Tibial artery (tissue), 4 donors: Measurements from ENCODE around the gene CAMK2G.

ENCODE experiments used
- DNase-seq, 2 donors: peaks; one replicate each; pipeline ENCODE4 v3.0.0-alpha.2; 2019
- H3K27ac ChIP-seq, 2 donors: fragments of 200-600 bp; sonication (generic) in 1 of 2; 1 replicate in 1 of 2; 2 replicates in 1 of 2; pipeline ENCODE4 v1.5.1; 2018 to 2019; ENCODE audit warnings: mild to moderate bottlenecking in 1 of 2
- H3K27me3 ChIP-seq, 2 donors: fragments of 200-600 bp; sonication (generic) in 1 of 2; one replicate each; pipeline versions ENCODE4 v1.5.1 to v1.6.0; 2016 to 2019
- H3K36me3 ChIP-seq, 3 donors: fragments of 200-600 bp; sonication (generic) in 2 of 3; one replicate each; pipeline ENCODE4 v1.5.1; 2016 to 2019; ENCODE audit warnings: mild to moderate bottlenecking in 2 of 3
- H3K4me1 ChIP-seq, 4 donors: fragments of 200-600 bp; sonication (generic) in 2 of 4; 1 replicate in 3 of 4; 2 replicates in 1 of 4; pipeline ENCODE4 v1.5.1; 2016 to 2019
- H3K4me3 ChIP-seq, 2 donors: fragments of 200-600 bp; sonication (generic) in 1 of 2; 1 replicate in 1 of 2; 2 replicates in 1 of 2; pipeline ENCODE4 v1.5.1; 2018 to 2019; ENCODE audit warnings: mild to moderate bottlenecking in 2 of 2
- H3K9me3 ChIP-seq, 3 donors: fragments of 200-600 bp; sonication (generic) in 1 of 3; one replicate each; pipeline ENCODE4 v1.5.1; 2016 to 2019
- intact Hi-C: fragments of 100-400 bp; cut with DNase I; formaldehyde crosslinking; loops from one replicate; pipeline ENCODE4 v1.15.0; 2023; ENCODE audit warnings: low total_unique reads
- TF ChIP-seq, protein P1 (sequence below), 2 experiments: fragments of 200-600 bp in 1 of 2; fragments of 450-650 bp in 1 of 2; IDR thresholded peaks; one replicate each; pipeline ENCODE4 v1.5.1; 2017 to 2019; ENCODE audit warnings: antibody characterized with exemption in 2 of 2, mild to moderate bottlenecking in 1 of 2, moderate library complexity in 1 of 2

The CAMK2G gene

DNA sequence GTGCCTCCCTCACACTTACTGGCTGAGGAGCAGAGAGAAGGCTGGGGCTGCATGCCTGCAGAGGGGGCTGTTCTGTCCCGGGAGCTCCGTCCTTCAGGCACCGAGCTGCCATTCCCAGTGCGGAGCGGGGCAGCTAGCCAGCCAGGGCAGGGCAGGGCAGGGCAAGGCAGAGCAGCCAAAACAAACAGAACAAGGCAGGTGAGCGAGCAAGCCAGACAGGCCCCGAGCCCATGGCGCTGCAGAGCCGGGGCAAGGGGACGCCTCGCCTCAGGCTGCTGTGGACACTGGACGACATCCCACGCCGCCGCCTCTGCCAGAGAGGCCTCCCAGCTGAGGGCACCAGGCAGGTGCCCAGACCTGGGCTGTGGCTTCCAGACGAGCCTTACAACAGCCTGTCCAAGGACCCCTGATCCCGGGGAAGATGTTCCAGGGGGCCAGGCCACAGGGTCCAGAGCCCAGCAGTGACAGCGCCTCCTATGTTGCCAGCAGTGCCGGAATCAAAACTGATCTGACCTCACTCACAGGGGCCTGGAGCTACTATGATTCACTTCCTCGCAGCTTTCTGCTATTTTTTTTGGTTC, 54.8 kb downstream of the CAMK2G start:
- H3K27me3 ChIP-seq = no peaks in the 10 kb centered on the region
- H3K4me1 ChIP-seq = peaks cover 0 to 13% (median 6%) of the 10 kb centered on the region in 4 donors
- TF ChIP-seq, protein P1, sequence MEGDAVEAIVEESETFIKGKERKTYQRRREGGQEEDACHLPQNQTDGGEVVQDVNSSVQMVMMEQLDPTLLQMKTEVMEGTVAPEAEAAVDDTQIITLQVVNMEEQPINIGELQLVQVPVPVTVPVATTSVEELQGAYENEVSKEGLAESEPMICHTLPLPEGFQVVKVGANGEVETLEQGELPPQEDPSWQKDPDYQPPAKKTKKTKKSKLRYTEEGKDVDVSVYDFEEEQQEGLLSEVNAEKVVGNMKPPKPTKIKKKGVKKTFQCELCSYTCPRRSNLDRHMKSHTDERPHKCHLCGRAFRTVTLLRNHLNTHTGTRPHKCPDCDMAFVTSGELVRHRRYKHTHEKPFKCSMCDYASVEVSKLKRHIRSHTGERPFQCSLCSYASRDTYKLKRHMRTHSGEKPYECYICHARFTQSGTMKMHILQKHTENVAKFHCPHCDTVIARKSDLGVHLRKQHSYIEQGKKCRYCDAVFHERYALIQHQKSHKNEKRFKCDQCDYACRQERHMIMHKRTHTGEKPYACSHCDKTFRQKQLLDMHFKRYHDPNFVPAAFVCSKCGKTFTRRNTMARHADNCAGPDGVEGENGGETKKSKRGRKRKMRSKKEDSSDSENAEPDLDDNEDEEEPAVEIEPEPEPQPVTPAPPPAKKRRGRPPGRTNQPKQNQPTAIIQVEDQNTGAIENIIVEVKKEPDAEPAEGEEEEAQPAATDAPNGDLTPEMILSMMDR (IDR thresholded peaks at IDR 0.05) = no peak
- intact Hi-C loops = no loop called here
- peaks cover 79 to 87% (median 80%) of the 10 kb centered on the region in 3 donors for H3K36me3 ChIP-seq
- H3K27ac ChIP-seq = peak overlapping the region; percentile 56 to 62
- H3K9me3 ChIP-seq = no peaks in the 10 kb centered on the region
- no peak overlapping the region for H3K4me3 ChIP-seq
- DNase-seq = no peak

DNA sequence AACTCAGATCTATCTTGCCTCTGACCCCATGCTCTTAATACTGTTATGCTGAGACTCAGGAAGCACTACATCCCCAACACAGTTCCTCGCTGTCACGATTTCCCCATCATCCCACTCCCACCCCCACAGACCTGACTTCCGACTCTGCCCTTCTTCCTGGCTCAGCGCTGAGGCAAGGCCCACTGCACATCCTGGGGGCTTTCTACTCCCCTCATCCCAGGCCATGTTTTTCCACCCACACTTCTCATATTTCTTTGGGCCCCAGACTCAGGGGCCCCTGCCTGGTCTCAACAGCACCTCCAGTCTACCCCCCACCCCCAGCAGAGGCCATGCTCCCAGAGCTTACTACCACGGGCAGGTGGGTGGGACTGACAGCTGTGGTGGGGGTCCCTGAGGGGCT, 55.3 kb downstream of the CAMK2G start:
- peak overlapping the region; percentile 56 to 62 for H3K27ac ChIP-seq
- no peak overlapping the region for H3K4me3 ChIP-seq
- TF ChIP-seq, protein P1 (IDR thresholded peaks at IDR 0.05) = no peak
- no peak for DNase-seq
- H3K36me3 ChIP-seq = peaks cover 79 to 87% (median 80%) of the 10 kb centered on the region in 3 donors
- intact Hi-C loops = no loop called here
- H3K9me3 ChIP-seq = no peaks in the 10 kb centered on the region
- H3K27me3 ChIP-seq = no peaks in the 10 kb centered on the region
- peaks cover 0 to 13% (median 6%) of the 10 kb centered on the region in 4 donors for H3K4me1 ChIP-seq

DNA sequence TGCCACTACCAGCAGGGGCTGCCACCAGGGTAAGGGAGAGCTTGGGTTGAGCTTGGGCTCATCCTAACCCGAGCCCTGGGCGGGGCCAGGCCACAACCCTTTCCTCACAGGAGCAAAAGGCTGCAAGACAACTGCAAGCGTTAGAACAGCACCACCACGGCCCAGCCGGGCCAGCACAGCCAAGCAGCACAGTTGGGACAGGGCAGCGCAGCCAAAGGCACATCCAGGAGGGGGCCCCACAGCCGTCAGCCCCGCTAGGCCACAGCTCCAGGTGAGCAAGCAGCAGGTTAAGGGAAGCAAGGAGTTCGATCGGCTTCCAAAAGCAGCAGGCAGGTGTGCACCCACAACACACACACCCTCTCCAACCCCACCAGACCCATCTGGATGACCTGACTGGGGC, 56.0 kb downstream of the CAMK2G start:
- H3K36me3 ChIP-seq = peaks cover 75 to 87% (median 80%) of the 10 kb centered on the region in 3 donors
- TF ChIP-seq, protein P1 (IDR thresholded peaks at IDR 0.05) = no peak

DNA sequence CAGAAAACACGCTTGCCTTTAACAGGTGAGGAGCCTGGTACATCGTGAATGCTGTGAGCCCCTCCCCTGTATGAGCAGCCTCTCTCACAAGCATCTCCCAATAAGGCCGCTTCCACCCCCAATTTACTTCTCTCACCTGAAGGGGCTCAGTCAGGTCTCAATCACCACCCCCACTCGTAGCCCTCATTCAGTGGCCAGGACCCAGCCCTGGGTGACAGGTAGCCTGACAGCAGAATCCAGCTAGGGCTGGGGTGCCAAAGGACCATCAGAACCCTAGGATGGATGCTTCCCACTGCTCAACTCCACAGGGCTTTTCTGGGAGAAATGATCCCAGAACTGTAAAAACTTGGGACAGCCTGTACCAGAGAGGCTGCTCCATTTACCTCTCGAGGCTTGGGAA, 56.5 kb downstream of the CAMK2G start:
- TF ChIP-seq, protein P1 (IDR thresholded peaks at IDR 0.05) = no peak
- Histone ChIP-seq H3K4me3 (no peak overlapping the region), H3K4me1 (peaks cover 0 to 13% (median 6%) of the 10 kb centered on the region in 4 donors), H3K9me3 (no peaks in the 10 kb centered on the region), H3K27me3 (no peaks in the 10 kb centered on the region), H3K36me3 (peaks cover 70 to 87% (median 79%) of the 10 kb centered on the region in 3 donors), H3K27ac (peak overlapping the region in 1 of 2 donors; percentile 19)
- DNase-seq = no peak
- intact Hi-C loops = no loop called here

More for the DNA sequence above, 56.0 kb downstream of the CAMK2G start:
- Histone ChIP-seq H3K4me3 (no peak overlapping the region), H3K27ac (peak overlapping the region in 1 of 2 donors; percentile 19), H3K9me3 (no peaks in the 10 kb centered on the region), H3K4me1 (peaks cover 0 to 13% (median 6%) of the 10 kb centered on the region in 4 donors), H3K27me3 (no peaks in the 10 kb centered on the region)
- intact Hi-C loops = no loop called here
- no peak for DNase-seq

DNA sequence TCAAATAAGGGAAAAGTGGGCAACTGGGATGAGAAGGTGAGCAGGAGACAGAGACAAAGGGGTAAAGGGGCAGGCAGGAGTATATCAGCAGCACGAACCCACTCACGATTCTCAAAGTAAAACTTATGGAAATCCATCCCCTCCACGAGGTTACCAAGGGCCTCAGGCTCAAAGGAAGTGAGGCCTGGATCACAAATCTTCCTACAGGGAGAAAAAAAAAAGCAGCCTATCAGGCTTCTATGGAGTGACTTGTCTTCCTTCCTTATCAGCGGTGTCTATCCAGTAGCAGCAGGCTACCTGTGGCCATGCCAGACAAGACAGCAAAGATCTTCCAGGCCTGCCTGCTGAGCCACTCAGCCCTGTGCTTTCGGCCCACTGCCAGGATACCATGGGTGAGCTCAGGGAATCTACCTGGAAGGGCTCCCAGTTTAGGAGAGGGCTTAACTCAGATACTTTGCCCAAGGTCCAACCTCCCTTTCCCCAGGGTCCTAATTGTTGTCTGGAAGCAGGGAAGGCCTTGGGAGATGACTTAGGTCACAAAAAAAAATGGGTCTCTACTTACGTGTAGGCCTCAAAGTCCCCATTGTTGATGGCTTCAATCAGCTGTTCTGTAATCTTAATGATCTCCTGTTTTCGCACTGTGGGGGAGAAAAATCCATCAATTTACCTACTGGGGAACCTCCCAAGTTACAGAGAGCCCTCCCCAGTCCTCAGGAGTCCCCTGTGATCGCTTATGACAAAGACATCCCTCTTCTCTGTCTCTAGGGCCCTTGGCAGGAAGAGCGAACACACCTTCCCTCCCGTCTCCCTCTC, 57.2 kb downstream of the CAMK2G start:
- intact Hi-C loops = no loop called here
- Histone ChIP-seq H3K36me3 (peaks cover 70 to 84% (median 73%) of the 10 kb centered on the region in 3 donors), H3K27me3 (no peaks in the 10 kb centered on the region), H3K27ac (peak overlapping the region in 1 of 2 donors; percentile 43), H3K9me3 (no peaks in the 10 kb centered on the region), H3K4me1 (peaks cover 0 to 13% (median 6%) of the 10 kb centered on the region in 4 donors), H3K4me3 (no peak overlapping the region)
- TF ChIP-seq, protein P1 (IDR thresholded peaks at IDR 0.05) = no peak
- no peak for DNase-seq
